ENCODE measurements around the gene PPIL1. TPM values are rescaled to one million over a fixed set of nuclear protein-coding genes. Genes with fewer than 3 reads are reported as not detected.
"Not testable (repeated sequence)": the region's sequence is repeated elsewhere in the genome, so short reads cannot be mapped to it uniquely, and the experiment has no call there.

The PPIL1 gene
- polyA plus RNA-seq, 3 donors from 2014 or later: 10.8 to 18.1 (median 15.1) TPM

GRCh38 chr6:36906539-36907325, 32.1 kb upstream of the PPIL1 start:
- no peak for DNase-seq
- Mint-ChIP-seq H3K9me3 (no peaks in the 10 kb centered on the region), H3K27ac (peak overlapping the region in 2 of 6 donors; percentile 24 to 63), H3K27me3 (ENCODE audit: low read depth in 3 of 3) (no peaks in the 10 kb centered on the region), H3K36me3 (peaks cover 31 to 44% (median 38%) of the 10 kb centered on the region in 3 donors), H3K4me3 (no peak overlapping the region), H3K4me1 (peaks cover 4% of the 10 kb centered on the region in 2 donors)

- DNase-seq: no peak
- H3K27ac Mint-ChIP-seq: no peak overlapping the region
Measured at GRCh38 chr6:36904851-36905393, 30.3 kb upstream of the PPIL1 start.

DNA sequence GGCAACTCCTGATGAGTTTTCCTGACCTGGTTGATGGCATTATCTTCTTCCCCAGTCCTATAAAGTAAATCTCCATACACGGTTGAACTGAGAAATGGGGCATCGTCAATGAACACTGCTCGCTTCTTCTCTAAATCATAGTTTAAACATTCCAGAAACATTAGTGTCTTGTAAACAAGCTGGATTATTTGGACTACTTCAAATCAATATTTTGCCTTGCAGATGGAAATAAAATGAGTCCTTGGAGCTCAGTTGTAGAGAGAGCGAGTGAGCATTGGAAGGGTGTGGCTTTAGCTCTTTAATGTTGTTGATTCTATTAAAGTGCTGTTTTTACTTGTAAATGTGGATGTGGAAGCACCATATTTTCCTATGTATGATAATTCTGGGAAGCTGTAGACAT, 29.5 kb upstream of the PPIL1 start:
- Mint-ChIP-seq H3K36me3 (peaks cover 35 to 49% (median 43%) of the 10 kb centered on the region in 3 donors), H3K4me3 (no peak overlapping the region), H3K9me3 (no peaks in the 10 kb centered on the region), H3K27me3 (ENCODE audit: low read depth in 3 of 3) (no peaks in the 10 kb centered on the region), H3K27ac (no peak overlapping the region), H3K4me1 (peaks cover 0 to 4% of the 10 kb centered on the region in 2 donors)
- no peak for DNase-seq

More at GRCh38 chr6:36904851-36905393, 30.3 kb upstream of the PPIL1 start:
- H3K36me3 Mint-ChIP-seq: peaks cover 31 to 44% (median 38%) of the 10 kb centered on the region in 3 donors
- no peaks in the 10 kb centered on the region for H3K9me3 Mint-ChIP-seq
- H3K4me1 Mint-ChIP-seq: no peaks in the 10 kb centered on the region
- H3K27me3 Mint-ChIP-seq (ENCODE audit: low read depth in 3 of 3): no peaks in the 10 kb centered on the region
- no peak overlapping the region for H3K4me3 Mint-ChIP-seq

DNA sequence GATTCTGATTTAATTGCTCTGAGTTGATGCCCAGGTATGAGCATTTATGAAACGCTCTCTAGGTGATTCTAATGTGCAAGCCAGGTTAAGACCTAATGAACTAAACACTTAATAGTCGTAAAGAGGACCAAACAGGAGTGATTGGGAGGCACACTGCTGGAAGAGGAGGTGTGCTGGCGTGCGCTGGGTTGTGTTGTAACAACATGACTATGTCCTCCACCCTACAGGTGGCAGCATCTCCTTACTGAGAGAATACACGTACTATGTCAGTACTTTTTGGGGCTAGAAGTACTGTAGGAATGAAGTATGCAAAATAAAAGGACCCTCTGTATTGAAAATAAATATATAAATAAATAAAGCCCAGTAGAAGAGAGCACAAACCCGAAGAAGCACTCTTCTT, 23.0 kb upstream of the PPIL1 start:
- Mint-ChIP-seq H3K4me1 (peaks cover 4 to 17% of the 10 kb centered on the region in 2 donors), H3K27ac (no peak overlapping the region), H3K9me3 (no peaks in the 10 kb centered on the region), H3K36me3 (peaks cover 19 to 26% (median 21%) of the 10 kb centered on the region in 3 donors), H3K27me3 (ENCODE audit: low read depth in 3 of 3) (peaks cover 0 to 2% (median 0%) of the 10 kb centered on the region in 3 donors), H3K4me3 (no peak overlapping the region)
- DNase-seq: no peak

DNA sequence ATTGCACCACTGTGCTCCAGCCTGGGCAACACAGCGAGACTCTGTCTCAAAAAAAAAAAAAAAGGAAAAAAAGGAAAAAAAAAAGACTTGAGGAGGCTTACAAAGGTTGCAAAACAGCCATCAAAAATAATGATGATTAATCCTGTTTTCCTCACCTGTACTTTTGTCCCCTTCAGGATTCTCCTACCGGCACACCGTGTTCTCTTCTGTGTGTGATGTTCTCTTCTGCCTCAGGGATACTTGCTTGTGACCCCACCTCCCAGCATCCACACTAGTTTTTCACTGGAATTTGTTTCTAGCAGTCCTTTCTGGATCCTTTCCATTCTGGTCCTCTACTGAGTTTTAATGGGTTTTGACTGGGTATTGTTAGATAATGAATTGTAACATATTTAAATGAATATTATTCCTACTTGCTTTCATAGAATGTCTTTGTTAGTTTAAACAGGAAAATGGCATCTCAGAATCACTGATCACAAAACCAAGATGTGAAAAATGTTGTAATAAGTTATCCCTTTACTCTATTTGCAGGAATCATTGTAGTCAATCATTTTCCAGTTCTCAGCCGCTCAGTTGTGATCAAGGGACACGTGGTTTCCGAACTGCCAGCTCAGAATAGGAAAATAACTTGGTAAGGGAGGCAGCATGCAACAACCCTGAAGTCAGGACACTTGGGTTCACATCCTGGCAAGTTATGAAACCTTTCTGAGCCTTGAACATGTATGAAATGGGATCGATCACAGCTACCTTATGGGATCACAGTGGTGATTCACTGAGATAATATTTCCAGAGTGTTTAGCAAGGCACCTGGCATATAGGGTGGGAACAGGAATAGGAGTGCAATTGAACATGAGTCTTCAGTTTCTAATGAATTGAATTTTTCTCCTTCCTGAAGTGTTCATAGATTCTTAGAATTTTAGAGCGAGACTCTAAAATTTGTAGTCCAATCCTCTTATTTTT, 19.7 kb upstream of the PPIL1 start:
- no peak for DNase-seq
- Mint-ChIP-seq H3K4me3 (no peak overlapping the region), H3K36me3 (peaks cover 10 to 14% (median 11%) of the 10 kb centered on the region in 3 donors), H3K27me3 (ENCODE audit: low read depth in 3 of 3) (peaks cover 0 to 2% (median 0%) of the 10 kb centered on the region in 3 donors), H3K9me3 (no peaks in the 10 kb centered on the region), H3K4me1 (peaks cover 5 to 22% of the 10 kb centered on the region in 2 donors), H3K27ac (peak overlapping the region in 1 of 6 donors; percentile 59)

DNA sequence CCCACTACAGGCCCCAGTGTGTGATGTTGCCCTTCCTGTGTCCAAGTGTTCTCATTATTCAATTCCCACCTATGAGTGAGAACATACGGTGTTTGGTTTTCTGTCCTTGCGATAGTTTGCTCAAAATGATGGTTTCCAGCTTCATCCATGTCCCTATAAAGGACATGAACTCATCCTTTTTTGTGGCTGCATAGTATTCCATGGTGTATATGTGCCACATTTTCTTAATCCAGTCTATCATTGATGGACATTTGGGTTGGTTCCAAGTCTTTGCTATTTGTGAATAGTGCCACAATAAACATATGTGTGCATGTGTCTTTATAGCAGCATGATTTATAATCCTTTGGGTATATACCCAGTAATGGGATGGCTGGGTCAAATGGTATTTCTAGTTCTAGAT, 16.6 kb upstream of the PPIL1 start:
- not testable (repeated sequence) for H3K4me3 Mint-ChIP-seq; DNase-seq; H3K27ac Mint-ChIP-seq; H3K9me3 Mint-ChIP-seq; H3K36me3 Mint-ChIP-seq; H3K27me3 Mint-ChIP-seq (ENCODE audit: low read depth in 3 of 3)
- H3K4me1 Mint-ChIP-seq: peaks cover 22 to 49% of the 10 kb centered on the region in 2 donors

DNA sequence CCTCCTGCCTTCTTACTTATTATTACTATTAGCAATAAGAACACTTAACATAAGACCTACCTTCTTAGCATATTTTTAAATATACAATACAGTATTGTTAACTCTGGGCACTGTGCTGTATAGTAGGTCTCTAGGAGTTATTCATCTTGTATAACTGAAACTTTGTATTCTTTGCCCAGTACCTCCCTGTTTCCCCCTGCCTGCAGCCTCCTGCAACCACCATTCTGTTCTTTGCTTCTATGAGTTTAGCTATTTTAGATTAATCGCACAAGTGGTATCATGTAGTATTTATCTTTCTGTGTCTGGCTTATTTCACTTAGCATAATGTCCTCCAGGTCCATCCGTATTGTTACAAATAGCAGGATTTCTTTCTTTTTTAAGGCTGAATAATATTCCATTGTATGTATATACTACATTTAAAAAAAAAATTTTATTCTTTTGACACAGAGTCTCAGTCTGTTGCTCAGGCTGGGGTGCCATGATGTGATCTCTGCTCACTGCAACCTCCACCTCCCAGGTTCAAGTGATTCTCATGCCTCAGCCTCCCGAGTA, 15.6 kb upstream of the PPIL1 start:
- Mint-ChIP-seq H3K4me3 (no peak overlapping the region), H3K27ac (peak overlapping the region in 1 of 6 donors; percentile 16), H3K4me1 (peaks cover 29 to 49% of the 10 kb centered on the region in 2 donors)

GRCh38 chr6:36888654-36889481, 14.3 kb upstream of the PPIL1 start:
- DNase-seq: no peak
- no peaks in the 10 kb centered on the region for H3K9me3 Mint-ChIP-seq
- no peaks in the 10 kb centered on the region for H3K36me3 Mint-ChIP-seq
- peaks cover 31 to 48% of the 10 kb centered on the region in 2 donors for H3K4me1 Mint-ChIP-seq
- H3K27me3 Mint-ChIP-seq (ENCODE audit: low read depth in 3 of 3): peaks cover 0 to 5% (median 0%) of the 10 kb centered on the region in 3 donors
- H3K4me3 Mint-ChIP-seq: no peak overlapping the region
- peak overlapping the region in 3 of 6 donors; percentile 6 to 45 (median 14) for H3K27ac Mint-ChIP-seq

More for the DNA sequence above, 15.6 kb upstream of the PPIL1 start:
- no peak for DNase-seq
- Mint-ChIP-seq H3K27me3 (ENCODE audit: low read depth in 3 of 3) (peaks cover 0 to 5% (median 0%) of the 10 kb centered on the region in 3 donors), H3K9me3 (no peaks in the 10 kb centered on the region), H3K36me3 (peaks cover 2 to 7% (median 5%) of the 10 kb centered on the region in 3 donors)

DNA sequence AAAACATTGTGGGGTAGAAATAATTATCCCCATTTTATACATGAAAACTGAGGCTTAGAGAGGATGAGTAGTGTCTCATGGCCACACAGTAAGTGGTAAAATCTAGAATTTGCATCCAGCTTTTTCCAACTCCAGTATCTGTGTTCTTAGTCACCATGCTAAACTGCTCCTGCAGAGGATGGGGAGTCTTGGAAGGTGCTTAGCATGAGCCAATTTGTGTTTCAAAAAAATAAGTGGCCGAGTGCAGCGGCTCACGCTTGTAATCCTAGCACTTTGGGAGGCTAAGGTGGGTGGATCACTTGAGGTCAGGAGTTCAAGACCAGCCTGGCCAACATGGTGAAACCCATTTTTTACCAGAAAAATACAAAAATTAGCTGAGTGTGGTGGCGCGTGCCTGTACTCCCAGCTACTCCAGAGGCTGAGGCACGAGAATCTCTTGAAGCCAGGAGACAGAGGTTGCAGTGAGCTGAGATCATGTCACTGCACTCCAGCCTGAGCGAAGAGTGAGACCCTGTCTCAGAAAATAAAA, 13.6 kb upstream of the PPIL1 start:
- H3K27me3 Mint-ChIP-seq (ENCODE audit: low read depth in 3 of 3): peaks cover 0 to 5% (median 0%) of the 10 kb centered on the region in 3 donors
- H3K27ac Mint-ChIP-seq: peak overlapping the region in 1 of 6 donors; percentile 48
- H3K4me3 Mint-ChIP-seq: peak overlapping the region in 2 of 5 donors; percentile 1 to 9
- DNase-seq: no peak
- no peaks in the 10 kb centered on the region for H3K36me3 Mint-ChIP-seq
- H3K9me3 Mint-ChIP-seq: no peaks in the 10 kb centered on the region
- peaks cover 31 to 48% of the 10 kb centered on the region in 2 donors for H3K4me1 Mint-ChIP-seq

DNA sequence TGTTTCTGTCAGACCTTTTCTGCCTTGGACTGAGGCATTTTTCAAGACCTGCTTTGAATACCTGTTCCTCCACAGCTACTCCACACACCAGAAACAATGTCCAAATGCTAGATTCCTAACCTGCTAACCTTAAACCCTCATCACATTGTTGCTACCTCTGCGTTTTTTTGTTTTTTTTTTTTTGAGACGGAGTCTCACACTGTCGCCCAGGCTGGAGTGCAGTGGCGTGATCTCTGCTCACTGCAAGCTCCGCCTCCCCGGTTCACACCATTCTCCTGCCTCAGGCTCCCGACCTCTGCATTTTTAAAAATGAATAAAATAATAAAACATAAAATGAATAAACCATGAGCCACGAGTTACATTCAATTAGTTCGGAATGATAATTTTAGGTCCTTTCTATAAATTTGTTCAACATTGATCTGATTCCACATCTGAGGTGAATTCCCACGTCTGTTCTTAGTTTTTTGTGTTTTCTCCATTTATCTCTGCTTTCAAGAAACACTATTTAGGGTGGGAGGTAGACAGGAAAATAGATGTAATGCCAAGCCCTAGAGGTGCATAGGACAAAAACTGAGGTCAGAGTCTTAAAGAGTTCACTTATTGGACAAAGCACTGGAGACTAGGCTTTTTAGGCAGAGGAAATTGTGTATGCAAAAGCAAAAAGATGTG, 12.5 kb upstream of the PPIL1 start:
- Mint-ChIP-seq H3K4me3 (peak overlapping the region; percentile 88 to 92 (median 91)), H3K9me3 (no peaks in the 10 kb centered on the region), H3K27ac (peak overlapping the region in 5 of 6 donors; percentile 46 to 94 (median 90)), H3K4me1 (peaks cover 31 to 48% of the 10 kb centered on the region in 2 donors), H3K27me3 (ENCODE audit: low read depth in 3 of 3) (peaks cover 0 to 5% (median 0%) of the 10 kb centered on the region in 3 donors), H3K36me3 (no peaks in the 10 kb centered on the region)
- DNase-seq: no peak

GRCh38 chr6:36885461-36886401, 11.1 kb upstream of the PPIL1 start, which contains the start of gene C6orf89:
C6orf89 (plus strand) TSS chr6:36885952; CDS start chr6:36899445, 13,493 bp downstream.
- peak within 1 kb of the TSS; percentile 88 to 92 (median 91) for H3K4me3 Mint-ChIP-seq
- H3K36me3 Mint-ChIP-seq: no peaks in the 10 kb centered on the region
- H3K9me3 Mint-ChIP-seq: no peaks in the 10 kb centered on the region
- peaks cover 31 to 48% of the 10 kb centered on the region in 2 donors for H3K4me1 Mint-ChIP-seq
- peak; percentile 96 to 97 (median 96) for DNase-seq
- peak within 1 kb of the TSS; percentile 91 to 95 (median 93) for H3K27ac Mint-ChIP-seq
- peaks cover 0 to 5% (median 0%) of the 10 kb centered on the region in 3 donors for H3K27me3 Mint-ChIP-seq (ENCODE audit: low read depth in 3 of 3)

All from immature natural killer cell (primary cell).